ENCODE data around the gene DIPK1B.

Gene DIPK1B

DNA sequence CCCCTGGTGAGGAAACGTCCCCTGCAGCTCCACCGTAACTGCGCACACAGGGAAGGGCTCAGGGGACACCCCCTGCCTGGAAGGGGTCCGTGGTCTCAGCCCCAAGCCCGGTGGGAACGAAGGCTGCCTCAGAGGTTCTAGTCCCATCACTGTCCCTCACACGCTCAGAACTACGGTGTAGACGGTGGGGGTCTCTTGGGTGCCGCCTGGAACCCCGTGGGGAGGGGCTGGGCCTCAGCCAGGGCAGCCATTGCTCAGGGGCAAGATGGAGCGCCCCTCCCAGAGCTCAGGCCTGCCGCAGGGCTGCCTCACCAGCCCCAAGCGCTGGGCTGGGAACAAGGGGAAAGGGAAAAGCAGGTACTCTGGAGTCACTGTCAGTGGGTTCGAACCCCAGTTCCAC is 28.0 kb upstream of the DIPK1B start (continued):
- TF ChIP-seq ZNF670 (tag by site-specific recombination; IDR thresholded peaks at IDR 0.05; ENCODE audit: low read depth), result no peak
- TF ChIP-seq ZNF837 (tag by site-specific recombination; IDR thresholded peaks at IDR 0.05), result no peak
- no peak for TF ChIP-seq MZF1 (tag by site-specific recombination; IDR thresholded peaks at IDR 0.05; ENCODE audit: borderline replicate concordance)
- no peak for TF ChIP-seq GLIS1 (tag by site-specific recombination; IDR thresholded peaks at IDR 0.05)
- no peak for TF ChIP-seq FEZF1 (tag by site-specific recombination; IDR thresholded peaks at IDR 0.05)
- TF ChIP-seq ZNF785 (tag by site-specific recombination; IDR thresholded peaks at IDR 0.05), result no peak
- TF ChIP-seq ZFP3 (tag by site-specific recombination; IDR thresholded peaks at IDR 0.05; ENCODE audit: low read depth), result no peak
- no peak for TF ChIP-seq YY2 (tag by site-specific recombination; IDR thresholded peaks at IDR 0.05)

DNA sequence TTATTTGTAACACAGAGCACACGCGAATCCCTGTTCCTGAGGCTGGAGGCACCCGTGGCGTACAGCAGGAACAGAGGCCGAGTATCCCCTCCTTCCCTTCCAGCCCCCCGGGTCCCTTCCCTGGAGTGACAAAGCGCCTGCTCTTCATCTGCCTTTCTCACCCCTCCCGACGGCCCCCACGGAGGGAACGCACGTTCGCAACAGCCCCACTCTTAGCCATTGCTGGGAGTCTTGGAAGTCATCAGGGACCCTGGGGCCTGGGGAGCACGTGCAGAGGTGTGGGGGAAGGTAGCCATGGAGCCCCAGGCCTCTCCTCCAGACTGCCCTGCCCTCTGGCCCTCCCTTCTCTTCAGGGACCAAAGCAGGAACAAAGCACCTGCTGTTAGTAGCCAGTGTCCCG is 27.6 kb upstream of the DIPK1B start:
- Histone ChIP-seq H3K4me1 (ENCODE audit: control insufficient read depth, insufficient read depth, low read length) (peaks cover 5% of the 10 kb centered on the region), H3K27ac (ENCODE audit: extremely low read depth, low read depth, low read length) (no peak overlapping the region), H3K9me3 (ENCODE audit: control insufficient read depth, insufficient read depth, low read depth, low read length) (no peaks in the 10 kb centered on the region), H3K4me3 (ENCODE audit: low read depth, low read length) (no peak overlapping the region), H3K36me3 (ENCODE audit: control insufficient read depth in 2 of 2, insufficient read depth in 1 of 2, low read length in 2 of 2) (peaks cover 0 to 7% of the 10 kb centered on the region in 2 experiments; a peak in 1 of 3 replicates)
- ChIA-PET CTCF (interaction anchor here (0.9 to 5.5 kb wide), 3 partner anchors 9 to 44 kb away, joined by 3 to 60 read pairs (median 10); no protein-coding TSS in a partner anchor), POLR2A (no interaction called here)
- TF ChIP-seq ZNF529 (tag by site-specific recombination; IDR thresholded peaks at IDR 0.05; ENCODE audit: insufficient replicate concordance), result no peak
- TF ChIP-seq MYNN (tag by site-specific recombination; IDR thresholded peaks at IDR 0.05; ENCODE audit: borderline replicate concordance), result no peak
- no peak for TF ChIP-seq ZEB2 (tag by site-specific recombination; IDR thresholded peaks at IDR 0.05)
- no peak for TF ChIP-seq ZNF266 (tag by site-specific recombination; IDR thresholded peaks at IDR 0.05; ENCODE audit: low read depth)
- no peak for TF ChIP-seq ZNF571 (tag by site-specific recombination; IDR thresholded peaks at IDR 0.05)
- TF ChIP-seq, protein P1, sequence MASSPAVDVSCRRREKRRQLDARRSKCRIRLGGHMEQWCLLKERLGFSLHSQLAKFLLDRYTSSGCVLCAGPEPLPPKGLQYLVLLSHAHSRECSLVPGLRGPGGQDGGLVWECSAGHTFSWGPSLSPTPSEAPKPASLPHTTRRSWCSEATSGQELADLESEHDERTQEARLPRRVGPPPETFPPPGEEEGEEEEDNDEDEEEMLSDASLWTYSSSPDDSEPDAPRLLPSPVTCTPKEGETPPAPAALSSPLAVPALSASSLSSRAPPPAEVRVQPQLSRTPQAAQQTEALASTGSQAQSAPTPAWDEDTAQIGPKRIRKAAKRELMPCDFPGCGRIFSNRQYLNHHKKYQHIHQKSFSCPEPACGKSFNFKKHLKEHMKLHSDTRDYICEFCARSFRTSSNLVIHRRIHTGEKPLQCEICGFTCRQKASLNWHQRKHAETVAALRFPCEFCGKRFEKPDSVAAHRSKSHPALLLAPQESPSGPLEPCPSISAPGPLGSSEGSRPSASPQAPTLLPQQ (tag by site-specific recombination; IDR thresholded peaks at IDR 0.05), result no peak
- TF ChIP-seq ZNF837 (tag by site-specific recombination; IDR thresholded peaks at IDR 0.05), result no peak
- no peak for TF ChIP-seq ZFP69B (tag by site-specific recombination; IDR thresholded peaks at IDR 0.05)

GRCh38 chr9:136685216-136685615 is 27.2 kb upstream of the DIPK1B start:
- H3K27ac ChIP-seq (ENCODE audit: extremely low read depth, low read depth, low read length), result no peak overlapping the region
- H3K36me3 ChIP-seq (ENCODE audit: control insufficient read depth in 2 of 2, insufficient read depth in 1 of 2, low read length in 2 of 2), result peaks cover 0 to 7% of the 10 kb centered on the region in 2 experiments; a peak in 1 of 3 replicates
- no peak overlapping the region for H3K4me3 ChIP-seq (ENCODE audit: low read depth, low read length)
- TF ChIP-seq ZNF37A (tag by site-specific recombination; IDR thresholded peaks at IDR 0.05) (no peak), ZNF768 (tag by site-specific recombination; IDR thresholded peaks at IDR 0.05) (no peak), INSM2 (tag by site-specific recombination; IDR thresholded peaks at IDR 0.05) (no peak), ZNF16 (tag by site-specific recombination; IDR thresholded peaks at IDR 0.05; ENCODE audit: low read depth) (no peak), ZBTB1 (tag by site-specific recombination; IDR thresholded peaks at IDR 0.05) (no peak), MZF1 (tag by site-specific recombination; IDR thresholded peaks at IDR 0.05; ENCODE audit: borderline replicate concordance) (no peak), SCRT2 (tag by site-specific recombination; IDR thresholded peaks at IDR 0.05) (no peak), ZFP69B (tag by site-specific recombination; IDR thresholded peaks at IDR 0.05) (no peak), ZBTB44 (tag by site-specific recombination; IDR thresholded peaks at IDR 0.05) (no peak), CTCF (tag by site-specific recombination; IDR thresholded peaks at IDR 0.05) (no peak), ZNF521 (tag by site-specific recombination; IDR thresholded peaks at IDR 0.05) (no peak)
- TF ChIP-seq, protein P2, sequence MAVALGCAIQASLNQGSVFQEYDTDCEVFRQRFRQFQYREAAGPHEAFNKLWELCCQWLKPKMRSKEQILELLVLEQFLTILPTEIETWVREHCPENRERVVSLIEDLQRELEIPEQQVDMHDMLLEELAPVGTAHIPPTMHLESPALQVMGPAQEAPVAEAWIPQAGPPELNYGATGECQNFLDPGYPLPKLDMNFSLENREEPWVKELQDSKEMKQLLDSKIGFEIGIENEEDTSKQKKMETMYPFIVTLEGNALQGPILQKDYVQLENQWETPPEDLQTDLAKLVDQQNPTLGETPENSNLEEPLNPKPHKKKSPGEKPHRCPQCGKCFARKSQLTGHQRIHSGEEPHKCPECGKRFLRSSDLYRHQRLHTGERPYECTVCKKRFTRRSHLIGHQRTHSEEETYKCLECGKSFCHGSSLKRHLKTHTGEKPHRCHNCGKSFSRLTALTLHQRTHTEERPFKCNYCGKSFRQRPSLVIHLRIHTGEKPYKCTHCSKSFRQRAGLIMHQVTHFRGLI (tag by site-specific recombination; IDR thresholded peaks at IDR 0.05), result no peak
- peaks cover 5% of the 10 kb centered on the region for H3K4me1 ChIP-seq (ENCODE audit: control insufficient read depth, insufficient read depth, low read length)
- POLR2A ChIA-PET, result interaction anchor here (3.6 kb wide), 1 partner anchor 43 kb away, joined by 22 read pairs; no protein-coding TSS in a partner anchor
- no peaks in the 10 kb centered on the region for H3K9me3 ChIP-seq (ENCODE audit: control insufficient read depth, insufficient read depth, low read depth, low read length)
- CTCF ChIA-PET, result interaction anchor here (0.5 to 3.2 kb wide), 3 partner anchors 9 to 179 kb away, joined by 3 to 20 read pairs (median 10); no protein-coding TSS in a partner anchor

All from HEK293 (cell line).